Left ventricle myocardium inferior (tissue), 1 donor: ENCODE results near the gene TFDP1. TPM values are rescaled to one million over a fixed set of nuclear protein-coding genes. Genes with fewer than 3 reads are reported as not detected.

Experiments used
- DNase-seq: peaks from one replicate; pipeline ENCODE4 v3.0.0-alpha.2; 2020
- H3K27ac ChIP-seq: fragments of 200-600 bp; replicated peaks from 2 replicates; pipeline ENCODE4 v1.8.0; 2021
- H3K27me3 ChIP-seq: fragments of 200-600 bp; 2 replicates; pipeline ENCODE4 v1.8.0; 2021; ENCODE audit warnings: low read depth
- H3K36me3 ChIP-seq: fragments of 200-600 bp; 2 replicates; pipeline ENCODE4 v1.8.0; 2021
- H3K4me1 ChIP-seq: fragments of 200-600 bp; 2 replicates; pipeline ENCODE4 v1.8.0; 2021
- H3K4me3 ChIP-seq: fragments of 200-600 bp; 2 replicates; pipeline ENCODE4 v1.8.0; 2021; ENCODE audit warnings: mild to moderate bottlenecking, moderate library complexity
- H3K9me3 ChIP-seq: fragments of 200-600 bp; replicated peaks from 2 replicates; pipeline ENCODE4 v1.8.0; 2021
- CTCF ChIP-seq: fragments of 200-600 bp; IDR thresholded peaks from 2 replicates; pipeline ENCODE4 v1.8.0; 2021; ENCODE audit warnings: antibody characterized with exemption, mild to moderate bottlenecking, borderline replicate concordance
- intact Hi-C: fragments of 100-400 bp; cut with micrococcal nuclease; formaldehyde crosslinking; loops from one replicate; pipeline ENCODE4 v1.11.0; 2022
- total RNA-seq: library from RNA; stranded (reverse); fragmentation: NEBNext Ultra II Directional; extraction: Animal tissue kit (Norgen Biotek cat#: 25700); gene quantifications from one replicate; pipeline ENCODE4 v1.2.1, GENCODE V29; 2021
- donor health status: DM: no; HTN: yes; CAD: no; lungs with severe emphysema.

TFDP1 gene
- total RNA-seq, 1 donor from 2014 or later = 48.7 TPM

GRCh38 chr13:113625965-113626721, 41.6 kb downstream of the TFDP1 start:
- peak; percentile 2 for DNase-seq
- H3K27ac ChIP-seq = no peak overlapping the region
- H3K36me3 ChIP-seq = peaks cover 28% of the 10 kb centered on the region
- H3K4me3 ChIP-seq = no peak overlapping the region
- H3K4me1 ChIP-seq = no peaks in the 10 kb centered on the region
- no peaks in the 10 kb centered on the region for H3K27me3 ChIP-seq
- intact Hi-C loops = no loop called here
- no peak for TF ChIP-seq CTCF
- H3K9me3 ChIP-seq = no peaks in the 10 kb centered on the region

DNA sequence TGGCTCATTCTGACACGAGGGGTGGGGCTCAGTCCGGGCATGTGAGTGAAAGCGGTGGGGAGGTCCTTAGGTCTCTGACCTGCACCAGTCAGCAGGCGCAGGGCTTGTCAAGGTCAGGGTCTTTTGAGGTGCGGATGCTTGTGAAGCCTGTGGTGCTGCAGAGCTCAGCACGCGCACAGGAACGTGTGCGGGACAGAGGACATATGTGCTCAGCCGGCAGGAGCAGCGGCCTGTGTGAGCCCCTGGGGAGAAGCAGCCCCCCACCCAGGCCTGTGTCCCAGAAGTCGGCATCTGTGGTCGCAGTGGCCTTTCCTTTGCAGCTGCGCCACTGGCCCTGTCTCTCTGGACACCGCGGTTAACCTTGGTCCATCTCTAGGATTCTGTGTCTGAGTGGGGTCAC, 42.6 kb downstream of the TFDP1 start:
- Histone ChIP-seq H3K9me3 (no peaks in the 10 kb centered on the region), H3K4me1 (no peaks in the 10 kb centered on the region), H3K4me3 (no peak overlapping the region), H3K36me3 (peaks cover 38% of the 10 kb centered on the region), H3K27ac (no peak overlapping the region), H3K27me3 (no peaks in the 10 kb centered on the region)
- DNase-seq = peak; percentile 7
- intact Hi-C loops = no loop called here
- no peak for TF ChIP-seq CTCF

DNA sequence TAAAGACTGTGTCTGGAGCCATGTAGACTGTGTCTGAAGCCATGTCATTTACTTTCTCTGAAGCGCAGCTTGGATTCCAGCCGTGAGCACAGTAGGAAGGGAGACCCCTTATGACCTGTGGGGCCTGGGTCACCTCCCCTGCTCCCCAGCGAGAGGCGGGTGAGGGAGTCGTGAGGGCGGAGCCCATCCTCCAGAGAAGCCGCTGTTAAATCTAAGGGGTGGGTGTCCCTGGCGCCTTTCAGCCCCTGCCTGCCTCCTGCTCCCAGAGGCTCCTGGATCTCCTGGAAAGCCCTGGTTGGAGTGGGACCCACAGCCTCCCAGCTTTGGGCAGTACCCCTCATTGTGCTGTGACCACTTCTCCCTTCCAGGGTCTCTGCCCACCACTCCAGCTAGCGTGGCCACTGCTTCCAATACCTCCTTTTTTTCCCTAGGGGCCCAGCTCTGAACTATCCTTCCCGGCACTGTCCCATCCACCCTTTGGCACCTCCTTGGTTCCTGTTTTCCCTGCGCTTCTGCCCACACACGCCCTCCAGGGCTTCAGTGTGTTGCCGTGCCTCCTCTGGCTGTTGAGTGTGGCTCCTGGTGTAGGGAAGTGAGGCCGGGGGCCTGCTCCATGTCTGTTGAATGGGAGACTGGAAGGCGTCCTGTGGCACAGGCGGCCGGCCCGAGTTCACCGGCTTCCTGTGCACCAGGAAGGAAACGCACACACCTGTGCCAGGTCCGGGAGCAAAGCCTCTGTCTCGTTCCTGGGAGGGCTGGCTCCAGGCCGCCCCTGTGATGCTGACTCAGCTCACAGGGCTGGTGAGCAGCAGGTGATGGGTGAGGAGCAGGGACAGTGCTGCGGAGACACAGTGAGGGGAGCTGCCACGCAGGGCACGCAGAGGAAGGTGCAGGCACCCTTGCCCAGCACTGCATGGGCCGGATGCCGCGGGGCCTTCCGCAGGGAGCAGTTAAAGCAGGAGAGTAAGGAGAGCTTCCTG, 44.0 kb downstream of the TFDP1 start:
- Histone ChIP-seq H3K4me3 (no peak overlapping the region), H3K4me1 (no peaks in the 10 kb centered on the region), H3K27me3 (no peaks in the 10 kb centered on the region), H3K27ac (no peak overlapping the region), H3K9me3 (no peaks in the 10 kb centered on the region), H3K36me3 (peaks cover 42% of the 10 kb centered on the region)
- intact Hi-C loops = no loop called here
- DNase-seq = peak; percentile 5
- TF ChIP-seq CTCF = no peak

GRCh38 chr13:113629866-113630265, 45.3 kb downstream of the TFDP1 start:
- H3K27me3 ChIP-seq = no peaks in the 10 kb centered on the region
- TF ChIP-seq CTCF = no peak
- H3K4me1 ChIP-seq = no peaks in the 10 kb centered on the region
- H3K27ac ChIP-seq = no peak overlapping the region
- peaks cover 48% of the 10 kb centered on the region for H3K36me3 ChIP-seq
- intact Hi-C loops = no loop called here
- no peaks in the 10 kb centered on the region for H3K9me3 ChIP-seq
- peak; percentile 11 for DNase-seq
- no peak overlapping the region for H3K4me3 ChIP-seq

- DNase-seq = peak; percentile 0
- H3K4me3 ChIP-seq = no peak overlapping the region
- no peaks in the 10 kb centered on the region for H3K27me3 ChIP-seq
- H3K9me3 ChIP-seq = no peaks in the 10 kb centered on the region
- H3K36me3 ChIP-seq = peaks cover 53% of the 10 kb centered on the region
- H3K27ac ChIP-seq = no peak overlapping the region
- intact Hi-C loops = no loop called here
- TF ChIP-seq CTCF = no peak
- H3K4me1 ChIP-seq = no peaks in the 10 kb centered on the region
Measured at GRCh38 chr13:113630296-113630695, 45.7 kb downstream of the TFDP1 start.
